Measurements from ENCODE around the gene APOA4. TPM values are rescaled to one million over a fixed set of nuclear protein-coding genes. Genes with fewer than 3 reads are reported as not detected.

APOA4 gene
- total RNA-seq, 1 experiment from 2014 or later, result not detected

- H3K4me3 Mint-ChIP-seq (ENCODE audit: low read depth, unreplicated experiment), result no peak overlapping the region
- CTCF ChIA-PET, result no interaction called here
- DNase-seq, result no peak
- H3K9me3 Mint-ChIP-seq (ENCODE audit: low read depth, unreplicated experiment), result no peaks in the 10 kb centered on the region
- no peaks in the 10 kb centered on the region for H3K36me3 Mint-ChIP-seq (ENCODE audit: insufficient read depth, unreplicated experiment)
- intact Hi-C loops (cut with micrococcal nuclease; ENCODE audit: unreplicated experiment), result no loop called here
- BruUV-seq (replicated peaks), result no TSS peak
- TF ChIP-seq CTCF (IDR thresholded peaks at IDR 0.05; ENCODE audit: unreplicated experiment), result no peak
- H3K27ac Mint-ChIP-seq (ENCODE audit: unreplicated experiment), result no peak overlapping the region
- no peaks in the 10 kb centered on the region for H3K27me3 Mint-ChIP-seq (ENCODE audit: unreplicated experiment)
- H3K4me1 Mint-ChIP-seq (ENCODE audit: low read depth, unreplicated experiment), result peaks cover 8% of the 10 kb centered on the region
Measured at GRCh38 chr11:116849486-116849885, 26.4 kb upstream of the APOA4 start.

- no peak overlapping the region for H3K4me3 Mint-ChIP-seq (ENCODE audit: low read depth, unreplicated experiment)
- peaks cover 8% of the 10 kb centered on the region for H3K4me1 Mint-ChIP-seq (ENCODE audit: low read depth, unreplicated experiment)
- H3K9me3 Mint-ChIP-seq (ENCODE audit: low read depth, unreplicated experiment), result no peaks in the 10 kb centered on the region
- no peak for DNase-seq
- H3K27me3 Mint-ChIP-seq (ENCODE audit: unreplicated experiment), result no peaks in the 10 kb centered on the region
- H3K27ac Mint-ChIP-seq (ENCODE audit: unreplicated experiment), result no peak overlapping the region
- H3K36me3 Mint-ChIP-seq (ENCODE audit: insufficient read depth, unreplicated experiment), result no peaks in the 10 kb centered on the region
- no peak for TF ChIP-seq CTCF (IDR thresholded peaks at IDR 0.05; ENCODE audit: unreplicated experiment)
- CTCF ChIA-PET, result no interaction called here
- BruUV-seq (replicated peaks), result no TSS peak
- intact Hi-C loops (cut with micrococcal nuclease; ENCODE audit: unreplicated experiment), result no loop called here
Measured at GRCh38 chr11:116849060-116849459, 26.0 kb upstream of the APOA4 start.

GRCh38 chr11:116847612-116848011 lies 24.5 kb upstream of the APOA4 start:
- CTCF ChIA-PET, result no interaction called here
- no peak for TF ChIP-seq CTCF (IDR thresholded peaks at IDR 0.05; ENCODE audit: unreplicated experiment)
- no peak overlapping the region for H3K4me3 Mint-ChIP-seq (ENCODE audit: low read depth, unreplicated experiment)
- intact Hi-C loops (cut with micrococcal nuclease; ENCODE audit: unreplicated experiment), result no loop called here
- H3K27me3 Mint-ChIP-seq (ENCODE audit: unreplicated experiment), result no peaks in the 10 kb centered on the region
- DNase-seq, result no peak
- BruUV-seq (replicated peaks), result no TSS peak
- peaks cover 4% of the 10 kb centered on the region for H3K4me1 Mint-ChIP-seq (ENCODE audit: low read depth, unreplicated experiment)
- peaks cover 5% of the 10 kb centered on the region for H3K36me3 Mint-ChIP-seq (ENCODE audit: insufficient read depth, unreplicated experiment)
- H3K9me3 Mint-ChIP-seq (ENCODE audit: low read depth, unreplicated experiment), result no peaks in the 10 kb centered on the region
- no peak overlapping the region for H3K27ac Mint-ChIP-seq (ENCODE audit: unreplicated experiment)

- no peaks in the 10 kb centered on the region for H3K4me1 Mint-ChIP-seq (ENCODE audit: low read depth, unreplicated experiment)
- no peak overlapping the region for H3K27ac Mint-ChIP-seq (ENCODE audit: unreplicated experiment)
- no peaks in the 10 kb centered on the region for H3K9me3 Mint-ChIP-seq (ENCODE audit: low read depth, unreplicated experiment)
- DNase-seq, result no peak
- no TSS peak for BruUV-seq (replicated peaks)
- H3K36me3 Mint-ChIP-seq (ENCODE audit: insufficient read depth, unreplicated experiment), result peaks cover 5% of the 10 kb centered on the region
- CTCF ChIA-PET, result no interaction called here
- intact Hi-C loops (cut with micrococcal nuclease; ENCODE audit: unreplicated experiment), result no loop called here
- no peak for TF ChIP-seq CTCF (IDR thresholded peaks at IDR 0.05; ENCODE audit: unreplicated experiment)
- H3K4me3 Mint-ChIP-seq (ENCODE audit: low read depth, unreplicated experiment), result no peak overlapping the region
- no peaks in the 10 kb centered on the region for H3K27me3 Mint-ChIP-seq (ENCODE audit: unreplicated experiment)
Measured at GRCh38 chr11:116844722-116845121, 21.6 kb upstream of the APOA4 start.

GRCh38 chr11:116843661-116844060 lies 20.6 kb upstream of the APOA4 start:
- no peak for TF ChIP-seq CTCF (IDR thresholded peaks at IDR 0.05; ENCODE audit: unreplicated experiment)
- no peaks in the 10 kb centered on the region for H3K4me1 Mint-ChIP-seq (ENCODE audit: low read depth, unreplicated experiment)
- no peak overlapping the region for H3K27ac Mint-ChIP-seq (ENCODE audit: unreplicated experiment)
- no TSS peak for BruUV-seq (replicated peaks)
- H3K9me3 Mint-ChIP-seq (ENCODE audit: low read depth, unreplicated experiment), result no peaks in the 10 kb centered on the region
- H3K4me3 Mint-ChIP-seq (ENCODE audit: low read depth, unreplicated experiment), result no peak overlapping the region
- intact Hi-C loops (cut with micrococcal nuclease; ENCODE audit: unreplicated experiment), result no loop called here
- no peak for DNase-seq
- CTCF ChIA-PET, result no interaction called here
- H3K36me3 Mint-ChIP-seq (ENCODE audit: insufficient read depth, unreplicated experiment), result peaks cover 5% of the 10 kb centered on the region
- H3K27me3 Mint-ChIP-seq (ENCODE audit: unreplicated experiment), result no peaks in the 10 kb centered on the region

All from Calu3 (cell line).